ENCODE data around the gene RNF43. TPM values are rescaled to one million over a fixed set of nuclear protein-coding genes. Genes with fewer than 3 reads are reported as not detected.

Gene RNF43
- total RNA-seq (2016; rRNA removed; fragmentation: Illumina TruSeq; extraction: Trizol) (51.4 and 53.4 TPM in 2 replicates), polyA plus RNA-seq (2011; rRNA removed) (29.3 and 31.0 TPM in 2 replicates), polyA minus RNA-seq (2011; rRNA and poly(A)+ RNA removed; ENCODE audit: low replicate concordance) (0.12 and 47.2 TPM in 2 replicates), Bru-seq, nascent RNA (percentile 98 among the genes with signal in this experiment), BruChase-seq, experiment 1, labeled RNA remaining after a 6-hour chase (percentile 99 among the genes with signal in this experiment), BruChase-seq, experiment 2, labeled RNA remaining after a 2-hour chase (percentile 100 among the genes with signal in this experiment)
- total RNA-seq (2016; cell fraction: cytosol; rRNA removed; fragmentation: Illumina TruSeq; extraction: Trizol; ENCODE audit: low read depth), result 10.8 and 11.5 TPM in 2 replicates
- 41.4 and 52.0 TPM in 2 replicates for total RNA-seq (2016; cell fraction: insoluble cytoplasmic fraction; rRNA removed; fragmentation: Illumina TruSeq; extraction: Trizol)
- 25.5 and 28.6 TPM in 2 replicates for total RNA-seq (2016; cell fraction: membrane; rRNA removed; fragmentation: Illumina TruSeq; extraction: Trizol)
- total RNA-seq (2016; cell fraction: nucleus; rRNA removed; fragmentation: Illumina TruSeq; extraction: Trizol), result 113 and 134 TPM in 2 replicates
- polyA plus RNA-seq (2011; cell fraction: cytosol; rRNA removed), result 18.3 and 25.7 TPM in 2 replicates
- 81.6 and 101 TPM in 2 replicates for polyA plus RNA-seq (2011; cell fraction: nucleus; rRNA removed)
- 35.6 and 44.8 TPM in 2 replicates for polyA plus RNA-seq (2012)
- polyA plus RNA-seq (2016; cell fraction: cytosol; fragmentation: Illumina TruSeq; extraction: Trizol; ENCODE audit: low read depth), result 2.5 and 3.4 TPM in 2 replicates
- polyA plus RNA-seq (2016; cell fraction: insoluble cytoplasmic fraction; fragmentation: Illumina TruSeq; extraction: Trizol; ENCODE audit: low read depth), result 29.8 and 38.5 TPM in 2 replicates
- polyA plus RNA-seq (2016; cell fraction: membrane; fragmentation: Illumina TruSeq; extraction: Trizol; ENCODE audit: low read depth), result 10.3 and 11.3 TPM in 2 replicates
- 110 and 118 TPM in 2 replicates for polyA plus RNA-seq (2016; cell fraction: nucleus; fragmentation: Illumina TruSeq; extraction: Trizol; ENCODE audit: insufficient read depth, low read depth)
- 17.4 and 23.6 TPM in 2 replicates for polyA minus RNA-seq (2011; cell fraction: cytosol; rRNA and poly(A)+ RNA removed)
- 134 and 180 TPM in 2 replicates for polyA minus RNA-seq (2011; cell fraction: nucleus; rRNA and poly(A)+ RNA removed)
- long read RNA-seq, experiment 1, full-length matches to known transcripts, result 2 of 23 reads
- long read RNA-seq, experiment 1, partial matches to known transcripts, result 11 of 23 reads
- long read RNA-seq, experiment 1, other reads (novel, unspliced or antisense), result 10 of 23 reads
- long read RNA-seq, experiment 2, partial matches to known transcripts, result 61 of 101 reads
- long read RNA-seq, experiment 2, other reads (novel, unspliced or antisense), result 40 of 101 reads

DNA sequence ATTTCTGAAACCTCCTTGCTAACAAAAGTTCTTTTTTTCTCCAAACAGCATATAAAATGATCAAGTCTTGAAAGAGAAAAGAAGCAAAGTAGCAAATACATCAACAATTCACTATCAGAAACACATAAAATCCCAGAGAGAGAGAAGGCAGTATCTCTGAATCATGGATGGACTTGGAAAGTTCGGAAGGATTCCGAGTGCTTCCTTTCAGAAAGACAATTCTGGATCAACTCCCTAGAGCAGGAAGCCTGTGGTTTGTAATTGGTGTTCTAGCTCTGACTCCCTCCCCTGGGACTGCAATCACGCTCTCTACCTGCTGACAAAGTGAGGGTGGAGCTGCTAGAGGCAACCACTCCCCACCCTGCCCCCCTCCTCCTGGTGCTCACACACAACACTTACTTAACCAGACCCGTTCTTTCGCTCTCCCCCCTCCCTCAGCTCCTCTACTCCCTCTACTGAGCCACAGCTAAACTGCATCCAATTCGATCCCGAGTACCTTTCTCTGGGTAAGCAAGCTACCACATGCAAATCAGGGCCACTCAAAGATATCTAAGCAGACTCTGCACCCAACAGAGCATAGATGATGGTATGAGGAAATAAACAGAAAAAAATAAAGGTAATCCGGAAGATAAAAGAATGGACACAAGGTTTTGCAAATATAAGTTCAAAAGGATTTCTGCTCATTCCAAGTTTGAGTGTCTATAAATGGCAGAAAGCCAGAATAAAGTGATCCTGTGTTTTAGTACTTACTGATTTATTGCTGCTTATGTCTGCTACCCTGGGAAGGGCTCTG, at the start of gene RNF43:
RNF43 (minus strand) TSS at position 235 of the 793 bp plus-strand sequence. CDS start 1,957 bp downstream, outside the sequence.
- Histone ChIP-seq H3K4me2 (ENCODE audit: low read depth, low read length) (peak within 1 kb of the TSS; percentile 87), H3K36me3 (replicated peaks in 1 of 2; ENCODE audit: control insufficient read depth in 1 of 2, insufficient read depth in 2 of 2, low read length in 2 of 2) (no peaks in the 10 kb centered on the region), H3K4me1 (ENCODE audit: insufficient read depth, low read length) (peaks cover 15% of the 10 kb centered on the region), H3K79me2 (ENCODE audit: insufficient read depth, low read length) (peaks cover 49% of the 10 kb centered on the region), H3K4me3 (replicated peaks in 1 of 3; ENCODE audit: insufficient read depth in 1 of 3, low read depth in 2 of 3, low read length in 3 of 3) (peak within 1 kb of the TSS; percentile 73 to 88 (median 81)), H3K27me3 (ENCODE audit: control insufficient read depth in 1 of 2, insufficient read depth in 2 of 2, low read length in 2 of 2) (peaks cover 0 to 14% of the 10 kb centered on the region in 2 experiments; a peak in 3 of 5 replicates), H4K20me1 (ENCODE audit: insufficient read depth, low read length) (no peaks in the 10 kb centered on the region), H2AFZ (ENCODE audit: low read length) (no peak within 1 kb of the TSS), H3K27ac (ENCODE audit: extremely low read length, insufficient read depth, low read length) (peak within 1 kb of the TSS; percentile 77), H3K9me3 (ENCODE audit: low read length) (no peaks in the 10 kb centered on the region), H3K9ac (ENCODE audit: insufficient read depth, low read depth, low read length) (peak within 1 kb of the TSS; percentile 85)
- DNase-seq (ENCODE audit: low spot score) (peak; percentile 99), FAIRE-seq (peak; percentile 93), ATAC-seq (peak; percentile 97)
- ChIA-PET CTCF (ENCODE audit: low intra/inter-chr PET ratio, low total read pairs) (interaction anchor here (0.8 to 2.4 kb wide), 4 partner anchors 24 to 100 kb away, joined by 3 to 20 read pairs (median 11); partner anchors contain the start of gene SUPT4H1), POLR2A (interaction anchor here (0.7 to 6.1 kb wide), 25 partner anchors 9 to 214 kb away, joined by 3 to 254 read pairs (median 8); partner anchors contain the start of genes MTMR4 and SUPT4H1)
- BruUV-seq (replicated peaks), result no TSS peak
- under 1% methylated on average over 8 of the region's 8 CpGs for WGBS (ENCODE audit: low lambda C conversion rate)
- in situ Hi-C loops (cut with HindIII; ENCODE audit: extremely low pct_ligation_motif_present, low pct_unique_long_range_greater_than_20kb), result loop anchor here (5.0 kb wide), 1 partner anchor 55 kb away; no protein-coding TSS in a partner anchor
- intact Hi-C loops (cut with micrococcal nuclease; ENCODE audit: unreplicated experiment), result loop anchor here (1.0 kb wide), 5 partner anchors 25 to 100 kb away; partner anchors contain the start of gene SUPT4H1
- TF ChIP-seq ATM (IDR thresholded peaks at IDR 0.05; ENCODE audit: borderline replicate concordance) (no peak), TCF7L2 (IDR thresholded peaks at IDR 0.05; ENCODE audit: low read depth, low read length) (no peak), SMC3 (IDR thresholded peaks at IDR 0.05; ENCODE audit: low read length) (peak; percentile 99), NFE2L2 (IDR thresholded peaks at IDR 0.05; ENCODE audit: low read length) (0 out of 2 replicates have a peak, but pooled peaks have one; percentile 11), ATAD3A (CRISPR knock-in tag; IDR thresholded peaks at IDR 0.05) (no peak), ATF1 (CRISPR knock-in tag; IDR thresholded peaks at IDR 0.05) (peak; percentile 78), ZNF501 (CRISPR knock-in tag; IDR thresholded peaks at IDR 0.05) (peak; percentile 78), DMAP1 (CRISPR knock-in tag; IDR thresholded peaks at IDR 0.05) (peak; percentile 42; the same call in 1 of the 2 replicates), ZNF557 (CRISPR knock-in tag; IDR thresholded peaks at IDR 0.05) (peak; percentile 92; the same call in 1 of the 2 replicates), CC2D1A (CRISPR knock-in tag; IDR thresholded peaks at IDR 0.05) (no peak; the same call in 1 of the 2 replicates), SP5 (CRISPR knock-in tag; IDR thresholded peaks at IDR 0.05; ENCODE audit: borderline replicate concordance, low read depth) (peak; percentile 87), TGIF2 (CRISPR knock-in tag; IDR thresholded peaks at IDR 0.05) (no peak; the same call in 1 of the 2 replicates), DR1 (CRISPR knock-in tag; IDR thresholded peaks at IDR 0.05) (peak; percentile 89)
- TF ChIP-seq, protein P1, sequence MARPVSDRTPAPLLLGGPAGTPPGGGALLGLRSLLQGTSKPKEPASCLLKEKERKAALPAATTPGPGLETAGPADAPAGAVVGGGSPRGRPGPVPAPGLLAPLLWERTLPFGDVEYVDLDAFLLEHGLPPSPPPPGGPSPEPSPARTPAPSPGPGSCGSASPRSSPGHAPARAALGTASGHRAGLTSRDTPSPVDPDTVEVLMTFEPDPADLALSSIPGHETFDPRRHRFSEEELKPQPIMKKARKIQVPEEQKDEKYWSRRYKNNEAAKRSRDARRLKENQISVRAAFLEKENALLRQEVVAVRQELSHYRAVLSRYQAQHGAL (CRISPR knock-in tag; IDR thresholded peaks at IDR 0.05; ENCODE audit: not compliant biosample characterization), result no peak
- TF ChIP-seq, protein P2, sequence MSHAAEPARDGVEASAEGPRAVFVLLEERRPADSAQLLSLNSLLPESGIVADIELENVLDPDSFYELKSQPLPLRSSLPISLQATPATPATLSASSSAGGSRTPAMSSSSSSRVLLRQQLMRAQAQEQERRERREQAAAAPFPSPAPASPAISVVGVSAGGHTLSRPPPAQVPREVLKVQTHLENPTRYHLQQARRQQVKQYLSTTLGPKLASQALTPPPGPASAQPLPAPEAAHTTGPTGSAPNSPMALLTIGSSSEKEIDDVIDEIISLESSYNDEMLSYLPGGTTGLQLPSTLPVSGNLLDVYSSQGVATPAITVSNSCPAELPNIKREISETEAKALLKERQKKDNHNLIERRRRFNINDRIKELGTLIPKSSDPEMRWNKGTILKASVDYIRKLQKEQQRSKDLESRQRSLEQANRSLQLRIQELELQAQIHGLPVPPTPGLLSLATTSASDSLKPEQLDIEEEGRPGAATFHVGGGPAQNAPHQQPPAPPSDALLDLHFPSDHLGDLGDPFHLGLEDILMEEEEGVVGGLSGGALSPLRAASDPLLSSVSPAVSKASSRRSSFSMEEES (CRISPR knock-in tag; IDR thresholded peaks at IDR 0.05), result peak; percentile 97
